Suprapubic skin (tissue), 4 donors: Measurements from ENCODE around the gene ME2.

Experiments used
- CTCF ChIP-seq, 2 donors: fragments of 200-600 bp in 1 of 2; fragments of 450-650 bp in 1 of 2; sonication (generic) in 1 of 2; IDR thresholded peaks; one replicate each; pipeline ENCODE4 v1.5.1; 2016 to 2019; ENCODE audit warnings: antibody characterized with exemption in 2 of 2, mild to moderate bottlenecking in 1 of 2, moderate library complexity in 1 of 2
- EP300 ChIP-seq: sonication (generic); formaldehyde crosslinking; IDR thresholded peaks from one replicate; pipeline ENCODE4 v1.6.1; 2017; ENCODE audit warnings: antibody characterized with exemption
- POLR2A ChIP-seq, 2 donors: fragments of 450-650 bp; IDR thresholded peaks; one replicate each; pipeline ENCODE4 v1.6.1; 2017; ENCODE audit warnings: antibody characterized with exemption in 2 of 2, mild to moderate bottlenecking in 2 of 2, moderate library complexity in 2 of 2
- POLR2AphosphoS5 ChIP-seq, 3 donors: sonication (generic); formaldehyde crosslinking; IDR thresholded peaks; one replicate each; pipeline ENCODE4 v1.6.1; 2017; ENCODE audit warnings: antibody characterized with exemption in 3 of 3

GRCh38 chr18:50902797-50903196 is 23.9 kb downstream of the ME2 start:
- no peak for TF ChIP-seq CTCF (IDR thresholded peaks at IDR 0.05)
- TF ChIP-seq POLR2A (IDR thresholded peaks at IDR 0.05) = no peak
- no peak for TF ChIP-seq POLR2AphosphoS5 (IDR thresholded peaks at IDR 0.05)
- no peak for TF ChIP-seq EP300
